Endothelial cell of umbilical vein (primary cell): ENCODE data around the gene EIF2A. TPM values are rescaled to one million over a fixed set of nuclear protein-coding genes. Genes with fewer than 3 reads are reported as not detected.

Experiments
- BruUV-seq: library from RNA; stranded (reverse); fragments of 400-500 nt; replicated peaks from 2 replicates; lab custom pipeline; 2021; lab: Mats Ljungman, UMichigan
- CTCF ChIA-PET: fragments of 300-600, 350-600 bp; sonication (Branson Sonifier 250); formaldehyde crosslinking; loops from one replicate; lab custom pipeline; 2021; ENCODE audit warnings: antibody characterized with exemption, inconsistent platforms; lab: Charles Lee
- POLR2A ChIA-PET: fragments of 300-600, 350-600 bp; sonication (Branson Sonifier 250); formaldehyde crosslinking; loops from one replicate; lab custom pipeline; 2021; ENCODE audit warnings: antibody characterized with exemption, inconsistent platforms; lab: Charles Lee
- DNase-seq: peaks from one replicate; pipeline ENCODE4 v3.0.0-alpha.2; 2011; ENCODE audit warnings: low read depth, low spot score
- FAIRE-seq: peaks from 2 replicates; lab custom pipeline; 2011; peaks lifted over from hg19 to GRCh38; lab: Jason Lieb, UNC
- H2AFZ ChIP-seq: 2 replicates; pipeline ENCODE4 v1.6.0; 2012; ENCODE audit warnings: low read depth, low read length, control low read depth, inconsistent platforms
- H3K27ac ChIP-seq: 2 replicates; pipeline ENCODE4 v1.5.1; 2011; ENCODE audit warnings: low read depth, mild to moderate bottlenecking, control low read depth, low read length, moderate library complexity; ENCODE audit not compliant: insufficient read depth
- H3K27me3 ChIP-seq, 2 experiments: 2 replicates each; pipeline versions ENCODE4 v1.6.0 to v1.6.1; 2011; ENCODE audit warnings: low read length in 2 of 2, mixed read lengths in 1 of 2; ENCODE audit not compliant: control insufficient read depth in 2 of 2, insufficient read depth in 2 of 2
- H3K36me3 ChIP-seq, 2 experiments: 2 replicates in 1 of 2; 3 replicates in 1 of 2; pipeline ENCODE4 v1.5.1; 2011; ENCODE audit warnings: low read length in 2 of 2, mild to moderate bottlenecking in 1 of 2, moderate library complexity in 1 of 2; ENCODE audit not compliant: control insufficient read depth in 2 of 2, insufficient read depth in 2 of 2; ENCODE audit errors: extremely low read depth in 1 of 2
- H3K4me1 ChIP-seq: 3 replicates; pipeline ENCODE4 v1.5.1; 2011; ENCODE audit warnings: mild to moderate bottlenecking, low read length; ENCODE audit not compliant: control insufficient read depth, insufficient read depth; ENCODE audit errors: extremely low read depth
- H3K4me2 ChIP-seq: 2 replicates; pipeline ENCODE4 v1.6.1; 2011; ENCODE audit warnings: low read length, control low read depth, mixed read lengths; ENCODE audit not compliant: insufficient read depth
- H3K4me3 ChIP-seq, 3 experiments: fragments of 200-600 bp in 1 of 3; sonication (generic), shearing (Covaris generic) in 1 of 3; replicated peaks in 1 of 3; 2 replicates each; pipeline ENCODE4 v1.5.1; 2011 to 2016; ENCODE audit warnings: control low read depth in 3 of 3, low read length in 3 of 3, mild to moderate bottlenecking in 2 of 3, inconsistent platforms in 1 of 3, low read depth in 1 of 3, moderate library complexity in 1 of 3; ENCODE audit not compliant: insufficient read depth in 1 of 3
- H3K79me2 ChIP-seq: 2 replicates; pipeline ENCODE4 v1.6.0; 2012; ENCODE audit warnings: low read length, inconsistent platforms; ENCODE audit not compliant: control insufficient read depth, insufficient read depth
- H3K9ac ChIP-seq: replicated peaks from 2 replicates; pipeline ENCODE3; 2011; ENCODE audit warnings: low read length, control low read depth; ENCODE audit not compliant: insufficient read depth; ENCODE audit errors: extremely low read depth
- H3K9me1 ChIP-seq: replicated peaks from 3 replicates; pipeline ENCODE4 v1.6.0; 2011; ENCODE audit warnings: mild to moderate bottlenecking, low read length; ENCODE audit not compliant: control insufficient read depth, insufficient read depth; ENCODE audit errors: extremely low read depth
- H3K9me3 ChIP-seq: replicated peaks from 2 replicates; pipeline ENCODE4 v1.5.1; 2012; ENCODE audit warnings: low read length, inconsistent platforms; ENCODE audit not compliant: control insufficient read depth, insufficient read depth
- H4K20me1 ChIP-seq: replicated peaks from 2 replicates; pipeline ENCODE3; 2011; ENCODE audit warnings: mild to moderate bottlenecking, low read length; ENCODE audit not compliant: control insufficient read depth, insufficient read depth; ENCODE audit errors: extremely low read depth
- EZH2 ChIP-seq: IDR thresholded peaks from 2 replicates; pipeline ENCODE4 v1.6.1; 2012; ENCODE audit warnings: borderline replicate concordance, low read depth, mild to moderate bottlenecking, moderate library complexity, low read length, inconsistent platforms; ENCODE audit not compliant: severe bottlenecking
- FOS ChIP-seq: IDR thresholded peaks from 2 replicates; pipeline ENCODE4 v1.6.1; 2011; ENCODE audit warnings: mild to moderate bottlenecking, low read length, moderate library complexity, borderline replicate concordance; ENCODE audit not compliant: insufficient read depth
- GATA2 ChIP-seq: IDR thresholded peaks from 2 replicates; pipeline ENCODE4 v1.7.0; 2011; ENCODE audit warnings: low read depth, mild to moderate bottlenecking, moderate library complexity, mixed read lengths, low read length; ENCODE audit not compliant: insufficient read length, insufficient read depth
- JUN ChIP-seq: IDR thresholded peaks from 2 replicates; pipeline ENCODE4 v1.6.1; 2011; ENCODE audit warnings: borderline replicate concordance, low read depth; ENCODE audit not compliant: insufficient read length, insufficient read depth
- MAX ChIP-seq: IDR thresholded peaks from 2 replicates; pipeline ENCODE4 v1.6.1; 2011; ENCODE audit not compliant: insufficient read depth, insufficient read length
- POLR2AphosphoS5 ChIP-seq: IDR thresholded peaks from 2 replicates; pipeline ENCODE4 v1.6.1; 2012; ENCODE audit warnings: low read depth, mild to moderate bottlenecking, control low read depth, low read length, moderate library complexity; ENCODE audit not compliant: insufficient read depth
- dilution Hi-C: fragments of 300-500 bp; cut with MboI; formaldehyde crosslinking; loops from one replicate; pipeline ENCODE4 v1.15.0; 2019; ENCODE audit warnings: low sequenced_read_pairs; ENCODE audit not compliant: extremely low pct_ligation_motif_present
- intact Hi-C: fragments of 100-400 bp; cut with micrococcal nuclease; formaldehyde crosslinking; loops from one replicate; pipeline ENCODE4 v1.10.0; 2022
- polyA plus RNA-seq, 4 experiments: library from polyadenylated mRNA; depleted of rRNA in 3 of 4; stranded (reverse) in 3 of 4; unstranded in 1 of 4; fragments of >200 nt; gene quantifications; 2 replicates each; pipeline versions ENCODE4 v1.2.1 to v1.2.3, GENCODE V29; 2011 to 2012; ENCODE audit warnings: missing spikeins in 1 of 4
- total RNA-seq: library from RNA; stranded (reverse); gene quantifications from 2 replicates; pipeline ENCODE4 v1.2.3, GENCODE V29; 2021

EIF2A gene
- total and polyA plus RNA-seq, 2 donors (not counting 3 experiments of a cell fraction or from before 2014, with no cell fraction given): 85.2 to 97.6 TPM

- H3K9me1 ChIP-seq: no peaks in the 10 kb centered on the region
- no peaks in the 10 kb centered on the region for H3K79me2 ChIP-seq
- H3K4me2 ChIP-seq: no peak overlapping the region
- ChIA-PET POLR2A (no interaction called here), CTCF (interaction anchor here (0.8 to 2.6 kb wide), 7 partner anchors 8 to 320 kb away, joined by 3 to 19 read pairs (median 5); no protein-coding TSS in a partner anchor)
- FAIRE-seq (no peak), DNase-seq (no peak)
- TF ChIP-seq MAX: no peak
- TF ChIP-seq EZH2: no peak
- peaks cover 20% of the 10 kb centered on the region for H3K4me1 ChIP-seq
- no peaks in the 10 kb centered on the region for H3K36me3 ChIP-seq
- intact Hi-C loops (no loop called here), dilution Hi-C loops (no loop called here)
- H3K27me3 ChIP-seq: no peaks in the 10 kb centered on the region
- no peaks in the 10 kb centered on the region for H3K9me3 ChIP-seq
- no peak overlapping the region for H3K9ac ChIP-seq
- H4K20me1 ChIP-seq: no peaks in the 10 kb centered on the region
- no peak overlapping the region for H3K27ac ChIP-seq
- no TSS peak for BruUV-seq
- H2AFZ ChIP-seq: no peak overlapping the region
- H3K4me3 ChIP-seq: no peak overlapping the region
Measured at GRCh38 chr3:150503402-150504099, 43.0 kb upstream of the EIF2A start.

DNA sequence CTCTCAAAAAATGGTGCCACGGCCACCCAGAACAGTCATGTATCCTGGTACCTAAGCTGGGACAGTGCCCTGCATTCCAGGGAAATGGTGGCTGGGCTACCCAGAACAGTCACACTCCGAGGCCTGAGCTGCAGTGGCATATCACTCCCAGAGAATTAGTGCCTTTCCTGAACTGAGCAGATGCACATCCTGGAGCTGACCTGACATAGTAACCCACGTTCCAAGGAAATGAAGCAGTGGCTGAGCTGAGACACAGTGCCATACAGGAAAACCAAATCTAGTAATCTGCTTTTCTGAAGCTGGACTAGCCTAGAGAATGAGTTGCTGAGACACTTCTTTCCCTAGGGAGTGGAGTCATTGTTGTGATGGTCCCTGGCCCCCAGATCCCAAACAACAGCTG lies 42.1 kb upstream of the EIF2A start:
- Histone ChIP-seq H3K79me2 (no peaks in the 10 kb centered on the region), H3K9me1 (no peaks in the 10 kb centered on the region), H3K4me3 (no peak overlapping the region), H3K9me3 (no peaks in the 10 kb centered on the region), H3K27ac (peak overlapping the region; percentile 65), H3K36me3 (no peaks in the 10 kb centered on the region), H2AFZ (no peak overlapping the region), H3K4me2 (peak overlapping the region; percentile 7), H3K27me3 (no peaks in the 10 kb centered on the region), H3K4me1 (peaks cover 20% of the 10 kb centered on the region), H3K9ac (no peak overlapping the region), H4K20me1 (no peaks in the 10 kb centered on the region)
- dilution Hi-C loops: no loop called here
- ChIA-PET POLR2A (no interaction called here), CTCF (interaction anchor here (0.6 to 2.6 kb wide), 10 partner anchors 8 to 321 kb away, joined by 3 to 19 read pairs (median 4); partner anchors contain the start of genes EIF2A and SERP1)
- no TSS peak for BruUV-seq
- intact Hi-C loops: no loop called here
- TF ChIP-seq JUN (no peak), POLR2AphosphoS5 (peak; percentile 59), GATA2 (peak; percentile 36), FOS (peak; percentile 36)
- FAIRE-seq (peak; percentile 97), DNase-seq (peak; percentile 67)
